ENCODE measurements around the gene LUZP1.

DNA sequence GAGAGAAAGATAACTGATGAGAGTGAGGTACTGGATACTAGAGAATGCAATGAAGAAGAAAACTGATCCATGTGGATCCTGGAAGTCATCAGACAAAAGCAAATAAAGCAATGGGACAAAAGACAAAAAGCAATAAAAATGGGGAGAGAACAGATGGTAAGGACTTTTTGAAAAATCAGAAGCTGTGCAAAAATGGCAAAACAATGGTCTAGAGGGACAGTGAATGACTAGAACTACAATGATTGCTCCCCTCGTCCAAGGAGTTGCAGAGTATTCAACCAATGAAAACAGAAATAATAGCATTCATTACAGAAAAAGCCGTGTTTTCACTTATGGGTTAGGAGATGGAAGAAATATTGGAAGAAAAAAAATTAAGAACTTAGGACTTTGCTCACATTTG lies 18.5 kb downstream of the LUZP1 start:
- TF ChIP-seq, protein P1, sequence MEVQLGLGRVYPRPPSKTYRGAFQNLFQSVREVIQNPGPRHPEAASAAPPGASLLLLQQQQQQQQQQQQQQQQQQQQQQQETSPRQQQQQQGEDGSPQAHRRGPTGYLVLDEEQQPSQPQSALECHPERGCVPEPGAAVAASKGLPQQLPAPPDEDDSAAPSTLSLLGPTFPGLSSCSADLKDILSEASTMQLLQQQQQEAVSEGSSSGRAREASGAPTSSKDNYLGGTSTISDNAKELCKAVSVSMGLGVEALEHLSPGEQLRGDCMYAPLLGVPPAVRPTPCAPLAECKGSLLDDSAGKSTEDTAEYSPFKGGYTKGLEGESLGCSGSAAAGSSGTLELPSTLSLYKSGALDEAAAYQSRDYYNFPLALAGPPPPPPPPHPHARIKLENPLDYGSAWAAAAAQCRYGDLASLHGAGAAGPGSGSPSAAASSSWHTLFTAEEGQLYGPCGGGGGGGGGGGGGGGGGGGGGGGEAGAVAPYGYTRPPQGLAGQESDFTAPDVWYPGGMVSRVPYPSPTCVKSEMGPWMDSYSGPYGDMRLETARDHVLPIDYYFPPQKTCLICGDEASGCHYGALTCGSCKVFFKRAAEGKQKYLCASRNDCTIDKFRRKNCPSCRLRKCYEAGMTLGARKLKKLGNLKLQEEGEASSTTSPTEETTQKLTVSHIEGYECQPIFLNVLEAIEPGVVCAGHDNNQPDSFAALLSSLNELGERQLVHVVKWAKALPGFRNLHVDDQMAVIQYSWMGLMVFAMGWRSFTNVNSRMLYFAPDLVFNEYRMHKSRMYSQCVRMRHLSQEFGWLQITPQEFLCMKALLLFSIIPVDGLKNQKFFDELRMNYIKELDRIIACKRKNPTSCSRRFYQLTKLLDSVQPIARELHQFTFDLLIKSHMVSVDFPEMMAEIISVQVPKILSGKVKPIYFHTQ (CRISPR knock-in tag; IDR thresholded peaks at IDR 0.05) = no peak
- TF ChIP-seq JUN (CRISPR knock-in tag; IDR thresholded peaks at IDR 0.05) (no peak), CTCF (IDR thresholded peaks at IDR 0.05) (no peak), EMX1 (CRISPR knock-in tag; IDR thresholded peaks at IDR 0.05) (no peak)
- TF ChIP-seq, protein P2, sequence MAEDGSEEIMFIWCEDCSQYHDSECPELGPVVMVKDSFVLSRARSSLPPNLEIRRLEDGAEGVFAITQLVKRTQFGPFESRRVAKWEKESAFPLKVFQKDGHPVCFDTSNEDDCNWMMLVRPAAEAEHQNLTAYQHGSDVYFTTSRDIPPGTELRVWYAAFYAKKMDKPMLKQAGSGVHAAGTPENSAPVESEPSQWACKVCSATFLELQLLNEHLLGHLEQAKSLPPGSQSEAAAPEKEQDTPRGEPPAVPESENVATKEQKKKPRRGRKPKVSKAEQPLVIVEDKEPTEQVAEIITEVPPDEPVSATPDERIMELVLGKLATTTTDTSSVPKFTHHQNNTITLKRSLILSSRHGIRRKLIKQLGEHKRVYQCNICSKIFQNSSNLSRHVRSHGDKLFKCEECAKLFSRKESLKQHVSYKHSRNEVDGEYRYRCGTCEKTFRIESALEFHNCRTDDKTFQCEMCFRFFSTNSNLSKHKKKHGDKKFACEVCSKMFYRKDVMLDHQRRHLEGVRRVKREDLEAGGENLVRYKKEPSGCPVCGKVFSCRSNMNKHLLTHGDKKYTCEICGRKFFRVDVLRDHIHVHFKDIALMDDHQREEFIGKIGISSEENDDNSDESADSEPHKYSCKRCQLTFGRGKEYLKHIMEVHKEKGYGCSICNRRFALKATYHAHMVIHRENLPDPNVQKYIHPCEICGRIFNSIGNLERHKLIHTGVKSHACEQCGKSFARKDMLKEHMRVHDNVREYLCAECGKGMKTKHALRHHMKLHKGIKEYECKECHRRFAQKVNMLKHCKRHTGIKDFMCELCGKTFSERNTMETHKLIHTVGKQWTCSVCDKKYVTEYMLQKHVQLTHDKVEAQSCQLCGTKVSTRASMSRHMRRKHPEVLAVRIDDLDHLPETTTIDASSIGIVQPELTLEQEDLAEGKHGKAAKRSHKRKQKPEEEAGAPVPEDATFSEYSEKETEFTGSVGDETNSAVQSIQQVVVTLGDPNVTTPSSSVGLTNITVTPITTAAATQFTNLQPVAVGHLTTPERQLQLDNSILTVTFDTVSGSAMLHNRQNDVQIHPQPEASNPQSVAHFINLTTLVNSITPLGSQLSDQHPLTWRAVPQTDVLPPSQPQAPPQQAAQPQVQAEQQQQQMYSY (CRISPR knock-in tag; IDR thresholded peaks at IDR 0.05) = no peak
